C4-2B (cell line): ENCODE results near the gene GPBP1L1.

Source experiments
- H3K27ac ChIP-seq: fragments of 450-650 bp; 2 replicates; pipeline ENCODE4 v1.5.1; 2017
- CTCF ChIP-seq: fragments of 450-650 bp; conservative IDR thresholded peaks from 2 replicates; pipeline ENCODE4 v1.5.1; 2017; ENCODE audit warnings: mild to moderate bottlenecking
- ZFX ChIP-seq: fragments of 450-650 bp; IDR thresholded peaks from 2 replicates; pipeline ENCODE4 v1.6.1; 2017

The GPBP1L1 gene

GRCh38 chr1:45647248-45648021 lies 38.9 kb downstream of the GPBP1L1 start:
- no peak overlapping the region for H3K27ac ChIP-seq
- no peak for TF ChIP-seq ZFX
- no peak for TF ChIP-seq CTCF

GRCh38 chr1:45644661-45645060 lies 41.7 kb downstream of the GPBP1L1 start:
- H3K27ac ChIP-seq = no peak overlapping the region
- TF ChIP-seq ZFX = no peak
- TF ChIP-seq CTCF = no peak

GRCh38 chr1:45643978-45644377 lies 42.4 kb downstream of the GPBP1L1 start:
- H3K27ac ChIP-seq = peak overlapping the region; percentile 39
- TF ChIP-seq ZFX = no peak
- peak; percentile 80 for TF ChIP-seq CTCF

- peak overlapping the region; percentile 39 for H3K27ac ChIP-seq
These were observed 43.0 kb downstream of the GPBP1L1 start for GRCh38 chr1:45643321-45643720.

GRCh38 chr1:45640293-45640692 lies 46.0 kb downstream of the GPBP1L1 start:
- TF ChIP-seq ZFX (no peak), CTCF (no peak)
- H3K27ac ChIP-seq = no peak overlapping the region

More at GRCh38 chr1:45643321-45643720, 43.0 kb downstream of the GPBP1L1 start:
- TF ChIP-seq CTCF (no peak), ZFX (no peak)

- no peak for TF ChIP-seq ZFX
- no peak for TF ChIP-seq CTCF
- no peak overlapping the region for H3K27ac ChIP-seq
These were observed 51.1 kb downstream of the GPBP1L1 start for GRCh38 chr1:45635211-45635610.

GRCh38 chr1:45630429-45630828 lies 55.9 kb downstream of the GPBP1L1 start:
- TF ChIP-seq ZFX (no peak), CTCF (no peak)
- H3K27ac ChIP-seq = no peak overlapping the region
